ENCODE measurements around the gene PPT1. TPM values are rescaled to one million over a fixed set of nuclear protein-coding genes. Genes with fewer than 3 reads are reported as not detected.

The PPT1 gene
- total and polyA plus RNA-seq, 2 of the 8 experiments (the other 6 are each of a cell fraction or from before 2014, with no cell fraction given) = 77.1 to 150 TPM

DNA sequence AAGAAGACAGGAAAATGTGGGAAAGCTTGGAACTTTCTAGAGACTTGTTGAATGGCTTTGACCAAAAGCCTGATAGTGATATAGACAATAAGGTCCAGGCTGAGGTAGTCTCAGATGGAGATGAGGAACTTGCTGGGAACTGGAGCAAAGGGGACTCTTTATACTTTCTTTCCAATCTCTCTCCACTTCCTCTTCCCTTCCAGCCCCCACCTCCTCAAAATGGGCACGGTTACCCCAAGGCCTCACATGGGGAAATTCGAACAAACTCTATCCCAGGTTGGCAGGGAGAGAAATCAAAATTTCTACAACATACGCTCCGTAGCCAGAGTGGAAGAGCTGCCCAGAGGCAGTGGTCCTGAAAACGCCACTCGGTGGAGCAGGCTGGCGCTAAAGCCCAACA is 15.2 kb downstream of the PPT1 start (continued):
- TF ChIP-seq, protein P1, sequence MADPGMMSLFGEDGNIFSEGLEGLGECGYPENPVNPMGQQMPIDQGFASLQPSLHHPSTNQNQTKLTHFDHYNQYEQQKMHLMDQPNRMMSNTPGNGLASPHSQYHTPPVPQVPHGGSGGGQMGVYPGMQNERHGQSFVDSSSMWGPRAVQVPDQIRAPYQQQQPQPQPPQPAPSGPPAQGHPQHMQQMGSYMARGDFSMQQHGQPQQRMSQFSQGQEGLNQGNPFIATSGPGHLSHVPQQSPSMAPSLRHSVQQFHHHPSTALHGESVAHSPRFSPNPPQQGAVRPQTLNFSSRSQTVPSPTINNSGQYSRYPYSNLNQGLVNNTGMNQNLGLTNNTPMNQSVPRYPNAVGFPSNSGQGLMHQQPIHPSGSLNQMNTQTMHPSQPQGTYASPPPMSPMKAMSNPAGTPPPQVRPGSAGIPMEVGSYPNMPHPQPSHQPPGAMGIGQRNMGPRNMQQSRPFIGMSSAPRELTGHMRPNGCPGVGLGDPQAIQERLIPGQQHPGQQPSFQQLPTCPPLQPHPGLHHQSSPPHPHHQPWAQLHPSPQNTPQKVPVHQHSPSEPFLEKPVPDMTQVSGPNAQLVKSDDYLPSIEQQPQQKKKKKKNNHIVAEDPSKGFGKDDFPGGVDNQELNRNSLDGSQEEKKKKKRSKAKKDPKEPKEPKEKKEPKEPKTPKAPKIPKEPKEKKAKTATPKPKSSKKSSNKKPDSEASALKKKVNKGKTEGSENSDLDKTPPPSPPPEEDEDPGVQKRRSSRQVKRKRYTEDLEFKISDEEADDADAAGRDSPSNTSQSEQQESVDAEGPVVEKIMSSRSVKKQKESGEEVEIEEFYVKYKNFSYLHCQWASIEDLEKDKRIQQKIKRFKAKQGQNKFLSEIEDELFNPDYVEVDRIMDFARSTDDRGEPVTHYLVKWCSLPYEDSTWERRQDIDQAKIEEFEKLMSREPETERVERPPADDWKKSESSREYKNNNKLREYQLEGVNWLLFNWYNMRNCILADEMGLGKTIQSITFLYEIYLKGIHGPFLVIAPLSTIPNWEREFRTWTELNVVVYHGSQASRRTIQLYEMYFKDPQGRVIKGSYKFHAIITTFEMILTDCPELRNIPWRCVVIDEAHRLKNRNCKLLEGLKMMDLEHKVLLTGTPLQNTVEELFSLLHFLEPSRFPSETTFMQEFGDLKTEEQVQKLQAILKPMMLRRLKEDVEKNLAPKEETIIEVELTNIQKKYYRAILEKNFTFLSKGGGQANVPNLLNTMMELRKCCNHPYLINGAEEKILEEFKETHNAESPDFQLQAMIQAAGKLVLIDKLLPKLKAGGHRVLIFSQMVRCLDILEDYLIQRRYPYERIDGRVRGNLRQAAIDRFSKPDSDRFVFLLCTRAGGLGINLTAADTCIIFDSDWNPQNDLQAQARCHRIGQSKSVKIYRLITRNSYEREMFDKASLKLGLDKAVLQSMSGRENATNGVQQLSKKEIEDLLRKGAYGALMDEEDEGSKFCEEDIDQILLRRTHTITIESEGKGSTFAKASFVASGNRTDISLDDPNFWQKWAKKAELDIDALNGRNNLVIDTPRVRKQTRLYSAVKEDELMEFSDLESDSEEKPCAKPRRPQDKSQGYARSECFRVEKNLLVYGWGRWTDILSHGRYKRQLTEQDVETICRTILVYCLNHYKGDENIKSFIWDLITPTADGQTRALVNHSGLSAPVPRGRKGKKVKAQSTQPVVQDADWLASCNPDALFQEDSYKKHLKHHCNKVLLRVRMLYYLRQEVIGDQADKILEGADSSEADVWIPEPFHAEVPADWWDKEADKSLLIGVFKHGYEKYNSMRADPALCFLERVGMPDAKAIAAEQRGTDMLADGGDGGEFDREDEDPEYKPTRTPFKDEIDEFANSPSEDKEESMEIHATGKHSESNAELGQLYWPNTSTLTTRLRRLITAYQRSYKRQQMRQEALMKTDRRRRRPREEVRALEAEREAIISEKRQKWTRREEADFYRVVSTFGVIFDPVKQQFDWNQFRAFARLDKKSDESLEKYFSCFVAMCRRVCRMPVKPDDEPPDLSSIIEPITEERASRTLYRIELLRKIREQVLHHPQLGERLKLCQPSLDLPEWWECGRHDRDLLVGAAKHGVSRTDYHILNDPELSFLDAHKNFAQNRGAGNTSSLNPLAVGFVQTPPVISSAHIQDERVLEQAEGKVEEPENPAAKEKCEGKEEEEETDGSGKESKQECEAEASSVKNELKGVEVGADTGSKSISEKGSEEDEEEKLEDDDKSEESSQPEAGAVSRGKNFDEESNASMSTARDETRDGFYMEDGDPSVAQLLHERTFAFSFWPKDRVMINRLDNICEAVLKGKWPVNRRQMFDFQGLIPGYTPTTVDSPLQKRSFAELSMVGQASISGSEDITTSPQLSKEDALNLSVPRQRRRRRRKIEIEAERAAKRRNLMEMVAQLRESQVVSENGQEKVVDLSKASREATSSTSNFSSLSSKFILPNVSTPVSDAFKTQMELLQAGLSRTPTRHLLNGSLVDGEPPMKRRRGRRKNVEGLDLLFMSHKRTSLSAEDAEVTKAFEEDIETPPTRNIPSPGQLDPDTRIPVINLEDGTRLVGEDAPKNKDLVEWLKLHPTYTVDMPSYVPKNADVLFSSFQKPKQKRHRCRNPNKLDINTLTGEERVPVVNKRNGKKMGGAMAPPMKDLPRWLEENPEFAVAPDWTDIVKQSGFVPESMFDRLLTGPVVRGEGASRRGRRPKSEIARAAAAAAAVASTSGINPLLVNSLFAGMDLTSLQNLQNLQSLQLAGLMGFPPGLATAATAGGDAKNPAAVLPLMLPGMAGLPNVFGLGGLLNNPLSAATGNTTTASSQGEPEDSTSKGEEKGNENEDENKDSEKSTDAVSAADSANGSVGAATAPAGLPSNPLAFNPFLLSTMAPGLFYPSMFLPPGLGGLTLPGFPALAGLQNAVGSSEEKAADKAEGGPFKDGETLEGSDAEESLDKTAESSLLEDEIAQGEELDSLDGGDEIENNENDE (IDR thresholded peaks at IDR 0.05; ENCODE audit: insufficient replicate concordance, low read length) = no peak
- TF ChIP-seq JUN (IDR thresholded peaks at IDR 0.05; ENCODE audit: low read depth, low read length) (no peak), JUND (IDR thresholded peaks at IDR 0.05; ENCODE audit: low read length) (no peak), RAD21 (IDR thresholded peaks at IDR 0.05 in 1 of 2, conservative IDR thresholded peaks at IDR 0.05 in 1 of 2; ENCODE audit: low read depth in 2 of 2, low read length in 2 of 2) (no peak), TCF12 (IDR thresholded peaks at IDR 0.05; ENCODE audit: low read depth, low read length) (no peak), SIN3A (conservative IDR thresholded peaks at IDR 0.05 in 1 of 2, IDR thresholded peaks at IDR 0.05 in 1 of 2; ENCODE audit: low read depth in 1 of 2, low read length in 2 of 2) (no peak)

All from H1 (cell line).